D721Med (cell line): ENCODE results near the gene PTTG1IP.

Experiments
- DNase-seq: peaks from one replicate; pipeline ENCODE4 v3.0.0; 2011; ENCODE audit warnings: low spot score; ENCODE audit not compliant: insufficient read length
- FAIRE-seq: peaks from 2 replicates; lab custom pipeline; 2011; peaks lifted over from hg19 to GRCh38; lab: Jason Lieb, UNC
- CTCF ChIP-seq: IDR thresholded peaks from 2 replicates; pipeline ENCODE4 v1.5.1; 2012; ENCODE audit warnings: mild to moderate bottlenecking, control low read depth; ENCODE audit not compliant: insufficient read depth; ENCODE audit errors: missing control alignments

PTTG1IP gene

DNA sequence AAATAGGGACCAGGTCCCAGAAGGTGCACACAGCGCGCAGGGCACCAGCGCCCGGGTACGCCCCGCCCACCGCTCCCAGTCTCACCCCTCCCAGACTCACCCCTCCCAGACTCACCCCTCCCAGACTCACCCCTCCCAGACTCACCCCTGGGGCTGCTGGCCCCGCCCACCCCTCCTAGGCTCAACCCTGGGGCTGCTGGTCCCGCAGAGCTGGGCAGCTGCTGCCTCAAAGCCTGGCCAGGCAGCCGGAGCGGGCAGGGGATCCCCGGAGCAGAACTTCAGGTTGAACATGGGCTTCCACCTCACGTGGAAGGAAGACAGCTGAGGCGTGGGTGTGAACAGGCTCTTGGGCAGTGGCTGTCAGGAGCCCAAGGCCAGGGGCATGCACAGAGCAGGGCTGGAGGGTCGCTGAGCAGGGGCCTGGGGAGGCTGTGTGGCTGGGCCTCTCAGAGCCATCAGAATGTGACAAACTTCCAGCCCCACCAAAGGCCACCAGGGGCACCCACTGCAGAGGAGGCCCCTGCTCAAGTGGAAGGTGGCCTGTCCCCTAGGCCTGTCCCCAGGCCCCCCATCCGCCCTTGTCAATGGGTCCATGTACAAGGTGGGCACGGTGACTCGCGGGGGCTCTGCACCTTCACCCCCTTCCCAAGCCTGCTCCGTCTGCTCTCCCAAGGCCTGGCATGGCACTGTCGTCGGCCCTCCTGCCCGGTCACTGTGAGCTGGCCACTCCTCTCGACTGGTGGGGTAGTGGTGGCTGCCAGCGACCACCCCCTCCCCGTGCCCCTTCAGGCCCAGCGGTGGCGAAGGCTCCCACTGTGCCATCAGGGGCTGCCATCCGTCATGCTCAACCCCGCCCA, 35.2 kb downstream of the PTTG1IP start:
- no peak for FAIRE-seq
- TF ChIP-seq CTCF = no peak
- no peak for DNase-seq

DNA sequence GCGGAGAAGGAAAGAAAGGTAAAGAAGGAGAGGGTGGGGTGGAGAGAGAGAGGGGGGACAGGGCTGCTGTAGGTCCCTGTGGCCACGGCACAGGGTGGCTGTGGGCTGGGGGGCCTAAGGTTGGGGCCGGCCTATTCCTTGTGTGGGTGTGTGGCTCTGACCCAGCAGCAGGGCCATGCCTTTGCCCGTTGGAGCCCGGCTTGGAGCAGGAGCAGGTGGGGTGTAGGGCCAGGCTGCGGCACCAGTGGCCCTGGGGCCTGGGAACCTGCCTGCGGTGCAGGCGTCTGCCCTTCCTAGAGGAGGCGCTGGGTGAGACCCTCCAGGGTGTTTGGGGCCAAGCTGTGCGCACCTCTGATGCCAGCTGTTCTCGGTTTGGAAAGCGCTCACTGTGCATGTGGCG, 36.0 kb downstream of the PTTG1IP start:
- FAIRE-seq = no peak
- TF ChIP-seq CTCF = no peak
- no peak for DNase-seq

- TF ChIP-seq CTCF = no peak
- DNase-seq (no peak), FAIRE-seq (no peak)
Measured at GRCh38 chr21:44836666-44837471, 36.6 kb downstream of the PTTG1IP start.

- FAIRE-seq (no peak), DNase-seq (no peak)
- TF ChIP-seq CTCF = no peak
Measured at GRCh38 chr21:44836349-44836665, 37.2 kb downstream of the PTTG1IP start.

GRCh38 chr21:44835647-44835973, 37.9 kb downstream of the PTTG1IP start:
- no peak for FAIRE-seq
- DNase-seq = no peak
- TF ChIP-seq CTCF = no peak

DNA sequence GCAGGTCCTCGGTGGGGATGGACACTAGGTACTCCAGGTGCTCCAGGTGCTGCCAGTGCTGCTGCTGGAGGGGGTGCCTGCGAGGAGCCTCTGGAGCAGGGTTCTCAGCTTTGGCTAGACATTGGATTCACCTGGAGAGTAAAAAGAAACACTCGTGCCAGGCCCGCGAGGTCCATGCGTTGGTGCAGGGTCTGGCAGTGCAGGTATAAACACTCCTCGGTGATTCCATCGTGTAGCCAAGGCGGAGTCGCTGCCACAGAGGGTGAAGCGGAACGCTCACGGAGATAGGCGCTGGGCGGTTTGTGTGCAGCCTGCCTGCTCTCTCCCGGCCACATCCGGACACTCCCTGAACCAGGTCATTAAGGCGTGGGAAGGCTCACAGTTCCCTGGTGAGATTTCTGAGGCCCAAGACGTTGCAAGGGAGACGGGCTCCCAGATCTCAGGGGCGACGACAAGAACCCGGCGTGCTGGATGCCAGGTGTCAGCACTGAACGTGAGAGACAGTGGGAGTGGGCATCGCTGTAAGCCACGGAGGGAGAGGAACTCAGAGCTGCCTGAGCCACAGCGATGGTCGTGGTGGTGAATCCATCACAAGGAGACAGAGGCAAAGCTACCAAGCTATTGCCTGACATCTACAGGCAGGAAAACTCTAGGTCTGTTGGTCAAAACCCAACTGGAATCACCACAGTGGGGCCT, 38.4 kb downstream of the PTTG1IP start:
- no peak for DNase-seq
- FAIRE-seq = no peak
- no peak for TF ChIP-seq CTCF
